WTC11 (cell line): ENCODE measurements around the gene NFRKB. TPM values are rescaled to one million over a fixed set of nuclear protein-coding genes. Genes with fewer than 3 reads are reported as not detected.

Experiments used
- ATAC-seq: fragments of 200-7000 bp; cut with Tn5 transposase; 2 replicates; pipeline ENCODE4 v1.10.0; 2021; ENCODE audit warnings: mild to moderate bottlenecking, moderate library complexity
- CTCF ChIA-PET: fragments of 300-600 bp; sonication (Branson Sonifier 250); formaldehyde crosslinking; loops from one replicate; lab custom pipeline; 2021; ENCODE audit warnings: antibody characterized with exemption; lab: Charles Lee
- POLR2A ChIA-PET: fragments of 350-600 bp; sonication (Branson Sonifier 250); formaldehyde crosslinking; loops from one replicate; lab custom pipeline; 2021; ENCODE audit warnings: antibody characterized with exemption; lab: Charles Lee
- DNase-seq: peaks from one replicate; pipeline ENCODE4 v3.0.0; 2021; ENCODE audit warnings: low spot score
- H3K27ac Mint-ChIP-seq: 2 replicates; pipeline ENCODE4 v1.8.0; 2021; ENCODE audit warnings: mixed read lengths
- H3K27me3 Mint-ChIP-seq: 2 replicates; pipeline ENCODE4 v1.8.0; 2021; ENCODE audit warnings: low read depth, mild to moderate bottlenecking, moderate library complexity, mixed read lengths
- H3K36me3 Mint-ChIP-seq: 2 replicates; pipeline ENCODE4 v1.8.0; 2021; ENCODE audit warnings: mixed read lengths
- H3K4me1 Mint-ChIP-seq: 2 replicates; pipeline ENCODE4 v1.8.0; 2022; ENCODE audit warnings: mixed read lengths
- H3K4me3 Mint-ChIP-seq: 2 replicates; pipeline ENCODE4 v1.8.0; 2021; ENCODE audit warnings: mild to moderate bottlenecking, moderate library complexity, mixed read lengths
- H3K9me3 Mint-ChIP-seq: 2 replicates; pipeline ENCODE4 v1.8.0; 2021; ENCODE audit warnings: mixed read lengths
- ATF2 ChIP-seq: sonication (generic); formaldehyde crosslinking; IDR thresholded peaks from 2 replicates; pipeline ENCODE4 v1.8.1; 2022; ENCODE audit warnings: low read depth, missing genetic modification reagents, borderline replicate concordance
- ATF6 ChIP-seq: sonication (generic); formaldehyde crosslinking; IDR thresholded peaks from 2 replicates; pipeline ENCODE4 v1.8.1; 2023; ENCODE audit warnings: mild to moderate bottlenecking, missing genetic modification reagents
- CTCF ChIP-seq: fragments of 200-600 bp; IDR thresholded peaks from 2 replicates; pipeline ENCODE4 v1.8.0; 2022; ENCODE audit warnings: antibody characterized with exemption
- E2F5 ChIP-seq: sonication (generic); formaldehyde crosslinking; IDR thresholded peaks from 2 replicates; pipeline ENCODE4 v1.8.1; 2022; ENCODE audit warnings: mild to moderate bottlenecking, moderate library complexity, missing genetic modification reagents
- GTF2I ChIP-seq: fragments of 250-450 bp; sonication (Bioruptor Pico); conservative IDR thresholded peaks from 2 replicates; pipeline ENCODE4 v1.4.0; 2021; ENCODE audit warnings: mild to moderate bottlenecking
- JUN ChIP-seq: sonication (generic); formaldehyde crosslinking; IDR thresholded peaks from 2 replicates; pipeline ENCODE4 v1.8.0; 2023; ENCODE audit warnings: mild to moderate bottlenecking, missing genetic modification reagents
- NFATC4 ChIP-seq: fragments of 250-450 bp; sonication (Bioruptor Pico); IDR thresholded peaks from 2 replicates; pipeline ENCODE4 v1.9.0; 2021; ENCODE audit warnings: mild to moderate bottlenecking
- NR2C2 ChIP-seq: sonication (generic); formaldehyde crosslinking; IDR thresholded peaks from 2 replicates; pipeline ENCODE4 v1.8.0; 2022; ENCODE audit warnings: mild to moderate bottlenecking, missing genetic modification reagents
- RORB ChIP-seq: fragments of 250-450 bp; sonication (Bioruptor Pico); IDR thresholded peaks from 2 replicates; pipeline ENCODE4 v1.9.0; 2021; ENCODE audit warnings: mild to moderate bottlenecking
- SMAD4 ChIP-seq: sonication (generic); formaldehyde crosslinking; IDR thresholded peaks from 2 replicates; pipeline ENCODE4 v1.8.0; 2022; ENCODE audit warnings: mild to moderate bottlenecking, missing genetic modification reagents
- SOX15 ChIP-seq: fragments of 250-450 bp; sonication (Bioruptor Pico); IDR thresholded peaks from 2 replicates; pipeline ENCODE4 v1.9.0; 2021; ENCODE audit warnings: mild to moderate bottlenecking
- SP1 ChIP-seq: sonication (generic); formaldehyde crosslinking; conservative IDR thresholded peaks from 2 replicates; pipeline ENCODE4 v1.8.1; 2022; ENCODE audit warnings: missing genetic modification reagents
- TP53 ChIP-seq: sonication (generic); formaldehyde crosslinking; IDR thresholded peaks from 2 replicates; pipeline ENCODE4 v1.8.1; 2023; ENCODE audit warnings: mild to moderate bottlenecking, missing genetic modification reagents
- ZNF121 ChIP-seq: sonication (generic); formaldehyde crosslinking; IDR thresholded peaks from 2 replicates; pipeline ENCODE4 v1.8.0; 2023; ENCODE audit warnings: missing genetic modification reagents
- ZNF263 ChIP-seq: sonication (generic); formaldehyde crosslinking; IDR thresholded peaks from 2 replicates; pipeline ENCODE4 v1.8.1; 2022; ENCODE audit warnings: low read depth, mild to moderate bottlenecking, moderate library complexity, missing genetic modification reagents
- ZNF396 ChIP-seq: fragments of 250-450 bp; sonication (Bioruptor Pico); IDR thresholded peaks from 2 replicates; pipeline ENCODE4 v1.8.0; 2021; ENCODE audit warnings: mild to moderate bottlenecking, moderate library complexity, borderline replicate concordance
- total RNA-seq: library from RNA; stranded (reverse); gene quantifications from 3 replicates; pipeline ENCODE4 v1.2.3, GENCODE V29; 2021
- TF ChIP-seq, protein P1 (sequence below): sonication (generic); formaldehyde crosslinking; conservative IDR thresholded peaks from 2 replicates; pipeline ENCODE4 v1.8.1; 2022; ENCODE audit warnings: mild to moderate bottlenecking, missing genetic modification reagents
- TF ChIP-seq, protein P2 (sequence below): sonication (generic); formaldehyde crosslinking; IDR thresholded peaks from 2 replicates; pipeline ENCODE4 v1.8.1; 2023; ENCODE audit warnings: mild to moderate bottlenecking, missing genetic modification reagents
- TF ChIP-seq, protein P3 (sequence below): sonication (generic); formaldehyde crosslinking; IDR thresholded peaks from 2 replicates; pipeline ENCODE4 v1.8.0; 2023; ENCODE audit warnings: missing genetic modification reagents, mild to moderate bottlenecking, borderline replicate concordance
- TF ChIP-seq, protein P4 (sequence below): sonication (generic); formaldehyde crosslinking; IDR thresholded peaks from 2 replicates; pipeline ENCODE4 v1.8.0; 2023; ENCODE audit warnings: missing genetic modification reagents

Gene NFRKB
- total RNA-seq, 1 experiment from 2014 or later, result 30.7 TPM

DNA sequence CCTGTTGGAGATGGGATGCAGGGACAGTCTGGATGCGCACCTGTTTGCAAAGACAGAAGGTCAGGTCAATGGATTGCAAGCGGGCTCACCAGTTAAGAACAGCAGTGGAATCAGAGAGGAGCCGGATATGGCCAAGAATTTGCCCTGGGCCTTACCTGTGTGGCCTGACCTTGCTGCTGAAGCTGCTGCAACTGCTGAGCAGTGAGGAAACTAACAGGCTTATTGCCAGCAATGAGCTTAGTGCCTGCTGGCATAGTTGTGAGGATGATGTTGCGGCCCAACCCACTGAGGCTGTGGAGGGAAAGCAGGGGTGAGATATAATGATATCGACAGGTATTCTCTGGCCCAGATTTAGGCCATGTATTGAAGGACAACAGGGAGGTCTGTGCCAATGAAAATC lies 30.6 kb downstream of the NFRKB start:
- DNase-seq (no peak), ATAC-seq (no peak)
- no peaks in the 10 kb centered on the region for H3K27me3 Mint-ChIP-seq
- no peak for TF ChIP-seq ZNF121
- TF ChIP-seq ZNF396 (CRISPR knock-in tag), result no peak
- TF ChIP-seq SP1 (CRISPR knock-in tag), result no peak
- no peak for TF ChIP-seq NFATC4 (CRISPR knock-in tag)
- no peak for TF ChIP-seq ZNF263 (CRISPR knock-in tag)
- TF ChIP-seq E2F5 (CRISPR knock-in tag), result no peak
- no peak for TF ChIP-seq GTF2I (CRISPR knock-in tag)
- TF ChIP-seq ATF2 (CRISPR knock-in tag), result no peak
- TF ChIP-seq, protein P1, sequence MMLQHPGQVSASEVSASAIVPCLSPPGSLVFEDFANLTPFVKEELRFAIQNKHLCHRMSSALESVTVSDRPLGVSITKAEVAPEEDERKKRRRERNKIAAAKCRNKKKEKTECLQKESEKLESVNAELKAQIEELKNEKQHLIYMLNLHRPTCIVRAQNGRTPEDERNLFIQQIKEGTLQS, result no peak
- no peak for TF ChIP-seq RORB (CRISPR knock-in tag)
- no peak for TF ChIP-seq SMAD4 (CRISPR knock-in tag)
- TF ChIP-seq, protein P2, sequence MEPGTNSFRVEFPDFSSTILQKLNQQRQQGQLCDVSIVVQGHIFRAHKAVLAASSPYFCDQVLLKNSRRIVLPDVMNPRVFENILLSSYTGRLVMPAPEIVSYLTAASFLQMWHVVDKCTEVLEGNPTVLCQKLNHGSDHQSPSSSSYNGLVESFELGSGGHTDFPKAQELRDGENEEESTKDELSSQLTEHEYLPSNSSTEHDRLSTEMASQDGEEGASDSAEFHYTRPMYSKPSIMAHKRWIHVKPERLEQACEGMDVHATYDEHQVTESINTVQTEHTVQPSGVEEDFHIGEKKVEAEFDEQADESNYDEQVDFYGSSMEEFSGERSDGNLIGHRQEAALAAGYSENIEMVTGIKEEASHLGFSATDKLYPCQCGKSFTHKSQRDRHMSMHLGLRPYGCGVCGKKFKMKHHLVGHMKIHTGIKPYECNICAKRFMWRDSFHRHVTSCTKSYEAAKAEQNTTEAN (CRISPR knock-in tag), result no peak
- no peaks in the 10 kb centered on the region for H3K9me3 Mint-ChIP-seq
- H3K27ac Mint-ChIP-seq, result no peak overlapping the region
- ChIA-PET POLR2A (no interaction called here), CTCF (no interaction called here)
- peaks cover 11% of the 10 kb centered on the region for H3K4me1 Mint-ChIP-seq
- no peak overlapping the region for H3K4me3 Mint-ChIP-seq
- peaks cover 78% of the 10 kb centered on the region for H3K36me3 Mint-ChIP-seq

DNA sequence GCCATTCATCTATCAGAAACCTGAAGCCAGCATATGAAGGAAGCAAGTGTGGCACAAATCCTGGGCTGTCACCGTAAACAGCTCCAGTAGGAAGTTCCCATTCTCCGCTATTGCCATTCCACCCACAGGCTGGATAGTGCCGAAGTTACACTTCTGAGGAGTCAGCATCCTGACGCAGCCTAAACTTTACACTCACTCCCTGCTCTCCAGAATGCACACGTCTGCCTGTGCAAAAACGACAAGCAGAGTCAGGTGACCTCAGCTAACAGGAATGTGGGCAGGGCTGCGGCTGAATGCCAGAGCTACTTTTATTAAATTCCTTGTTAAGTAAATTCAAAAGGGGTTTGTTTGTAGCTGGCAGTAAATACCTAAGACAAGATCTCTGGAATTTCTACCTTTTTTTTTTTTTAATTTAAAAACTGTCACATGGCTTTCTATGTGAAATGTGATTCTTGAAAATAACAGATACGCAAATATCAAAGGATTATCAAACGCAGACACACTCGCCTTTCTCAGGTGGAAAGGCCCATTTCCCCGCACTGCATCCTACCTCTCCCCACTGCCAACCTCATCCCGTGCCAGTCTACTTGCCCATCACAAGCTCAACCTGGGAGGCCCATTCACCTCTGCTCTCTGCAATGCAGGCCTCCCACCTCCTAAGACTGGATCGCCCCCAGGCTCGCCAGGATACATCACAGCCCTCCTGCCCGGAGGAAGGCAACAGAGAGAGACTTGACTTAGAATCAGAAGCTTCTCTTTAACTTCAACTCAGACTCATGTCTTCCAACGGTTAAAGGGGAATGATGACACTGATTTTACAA lies 33.5 kb downstream of the NFRKB start:
- Mint-ChIP-seq H3K9me3 (no peaks in the 10 kb centered on the region), H3K36me3 (peaks cover 58% of the 10 kb centered on the region), H3K4me1 (peaks cover 11% of the 10 kb centered on the region), H3K27me3 (no peaks in the 10 kb centered on the region), H3K4me3 (no peak overlapping the region), H3K27ac (peak overlapping the region; percentile 68)
- DNase-seq, result peak; percentile 41
- TF ChIP-seq SP1 (CRISPR knock-in tag) (no peak), ATF6 (CRISPR knock-in tag) (no peak), TP53 (CRISPR knock-in tag) (no peak), CTCF (no peak), SOX15 (CRISPR knock-in tag) (no peak), ZNF396 (CRISPR knock-in tag) (no peak), NR2C2 (CRISPR knock-in tag) (no peak), JUN (CRISPR knock-in tag) (no peak)
- TF ChIP-seq, protein P3, sequence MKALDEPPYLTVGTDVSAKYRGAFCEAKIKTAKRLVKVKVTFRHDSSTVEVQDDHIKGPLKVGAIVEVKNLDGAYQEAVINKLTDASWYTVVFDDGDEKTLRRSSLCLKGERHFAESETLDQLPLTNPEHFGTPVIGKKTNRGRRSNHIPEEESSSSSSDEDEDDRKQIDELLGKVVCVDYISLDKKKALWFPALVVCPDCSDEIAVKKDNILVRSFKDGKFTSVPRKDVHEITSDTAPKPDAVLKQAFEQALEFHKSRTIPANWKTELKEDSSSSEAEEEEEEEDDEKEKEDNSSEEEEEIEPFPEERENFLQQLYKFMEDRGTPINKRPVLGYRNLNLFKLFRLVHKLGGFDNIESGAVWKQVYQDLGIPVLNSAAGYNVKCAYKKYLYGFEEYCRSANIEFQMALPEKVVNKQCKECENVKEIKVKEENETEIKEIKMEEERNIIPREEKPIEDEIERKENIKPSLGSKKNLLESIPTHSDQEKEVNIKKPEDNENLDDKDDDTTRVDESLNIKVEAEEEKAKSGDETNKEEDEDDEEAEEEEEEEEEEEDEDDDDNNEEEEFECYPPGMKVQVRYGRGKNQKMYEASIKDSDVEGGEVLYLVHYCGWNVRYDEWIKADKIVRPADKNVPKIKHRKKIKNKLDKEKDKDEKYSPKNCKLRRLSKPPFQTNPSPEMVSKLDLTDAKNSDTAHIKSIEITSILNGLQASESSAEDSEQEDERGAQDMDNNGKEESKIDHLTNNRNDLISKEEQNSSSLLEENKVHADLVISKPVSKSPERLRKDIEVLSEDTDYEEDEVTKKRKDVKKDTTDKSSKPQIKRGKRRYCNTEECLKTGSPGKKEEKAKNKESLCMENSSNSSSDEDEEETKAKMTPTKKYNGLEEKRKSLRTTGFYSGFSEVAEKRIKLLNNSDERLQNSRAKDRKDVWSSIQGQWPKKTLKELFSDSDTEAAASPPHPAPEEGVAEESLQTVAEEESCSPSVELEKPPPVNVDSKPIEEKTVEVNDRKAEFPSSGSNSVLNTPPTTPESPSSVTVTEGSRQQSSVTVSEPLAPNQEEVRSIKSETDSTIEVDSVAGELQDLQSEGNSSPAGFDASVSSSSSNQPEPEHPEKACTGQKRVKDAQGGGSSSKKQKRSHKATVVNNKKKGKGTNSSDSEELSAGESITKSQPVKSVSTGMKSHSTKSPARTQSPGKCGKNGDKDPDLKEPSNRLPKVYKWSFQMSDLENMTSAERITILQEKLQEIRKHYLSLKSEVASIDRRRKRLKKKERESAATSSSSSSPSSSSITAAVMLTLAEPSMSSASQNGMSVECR (CRISPR knock-in tag), result no peak
- TF ChIP-seq, protein P4, sequence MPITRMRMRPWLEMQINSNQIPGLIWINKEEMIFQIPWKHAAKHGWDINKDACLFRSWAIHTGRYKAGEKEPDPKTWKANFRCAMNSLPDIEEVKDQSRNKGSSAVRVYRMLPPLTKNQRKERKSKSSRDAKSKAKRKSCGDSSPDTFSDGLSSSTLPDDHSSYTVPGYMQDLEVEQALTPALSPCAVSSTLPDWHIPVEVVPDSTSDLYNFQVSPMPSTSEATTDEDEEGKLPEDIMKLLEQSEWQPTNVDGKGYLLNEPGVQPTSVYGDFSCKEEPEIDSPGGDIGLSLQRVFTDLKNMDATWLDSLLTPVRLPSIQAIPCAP (CRISPR knock-in tag), result no peak
- POLR2A ChIA-PET, result interaction anchor here (0.5 to 0.8 kb wide), 3 partner anchors 12 to 47 kb away, joined by 3 to 4 read pairs (median 3); partner anchors contain the start of gene TMEM45B
- ATAC-seq, result peak; percentile 80
- CTCF ChIA-PET, result interaction anchor here (0.6 to 1.7 kb wide), 6 partner anchors 20 to 362 kb away, joined by 3 to 7 read pairs (median 3); no protein-coding TSS in a partner anchor
